ENCODE data around the gene NR2C2AP. TPM values are rescaled to one million over a fixed set of nuclear protein-coding genes. Genes with fewer than 3 reads are reported as not detected.

NR2C2AP gene
- polyA plus RNA-seq (2011; rRNA removed) = 10.0 and 12.1 TPM in 2 replicates
- polyA minus RNA-seq (2011; rRNA and poly(A)+ RNA removed) = 2.3 and 6.6 TPM in 2 replicates

GRCh38 chr19:19203012-19203856, at the start of gene NR2C2AP:
Gene NR2C2AP (minus strand): TSS chr19:19203414. CDS start chr19:19203060, 354 bp downstream.
- Histone ChIP-seq H3K4me3 (ENCODE audit: low read depth, low read length) (peak within 1 kb of the TSS; percentile 55), H3K27me3 (ENCODE audit: control insufficient read depth, insufficient read depth, low read length) (no peaks in the 10 kb centered on the region), H3K36me3 (ENCODE audit: control insufficient read depth, insufficient read depth, low read length) (peaks cover 11% of the 10 kb centered on the region)
- TF ChIP-seq CTCF (IDR thresholded peaks at IDR 0.05; ENCODE audit: insufficient read depth, low read depth, low read length) = no peak
- ChIA-PET POLR2A (interaction anchor here (0.7 to 1.0 kb wide), 2 partner anchors 26 to 53 kb away, joined by 3 to 5 read pairs; no protein-coding TSS in a partner anchor), CTCF (interaction anchor here (0.8 to 1.9 kb wide), 3 partner anchors 10 to 29 kb away, joined by 3 to 5 read pairs (median 4); no protein-coding TSS in a partner anchor)
- peak; percentile 63 for DNase-seq (ENCODE audit: low read depth)

GRCh38 chr19:19250196-19250801, 47.1 kb upstream of the NR2C2AP start:
- POLR2A ChIA-PET = no interaction called here
- Histone ChIP-seq H3K36me3 (ENCODE audit: control insufficient read depth, insufficient read depth, low read length) (no peaks in the 10 kb centered on the region), H3K4me3 (ENCODE audit: low read depth, low read length) (no peak overlapping the region), H3K27me3 (ENCODE audit: control insufficient read depth, insufficient read depth, low read length) (peaks cover 6% of the 10 kb centered on the region)
- CTCF ChIA-PET = no interaction called here
- no peak for DNase-seq (ENCODE audit: low read depth)
- no peak for TF ChIP-seq CTCF (IDR thresholded peaks at IDR 0.05; ENCODE audit: insufficient read depth, low read depth, low read length)

- Histone ChIP-seq H3K27me3 (ENCODE audit: control insufficient read depth, insufficient read depth, low read length) (no peaks in the 10 kb centered on the region), H3K4me3 (ENCODE audit: low read depth, low read length) (no peak overlapping the region), H3K36me3 (ENCODE audit: control insufficient read depth, insufficient read depth, low read length) (no peaks in the 10 kb centered on the region)
- CTCF ChIA-PET = no interaction called here
- TF ChIP-seq CTCF (IDR thresholded peaks at IDR 0.05; ENCODE audit: insufficient read depth, low read depth, low read length) = no peak
- no peak for DNase-seq (ENCODE audit: low read depth)
- POLR2A ChIA-PET = no interaction called here
These were observed 37.3 kb upstream of the NR2C2AP start for GRCh38 chr19:19240476-19240875.

GRCh38 chr19:19239675-19240074, 36.5 kb upstream of the NR2C2AP start:
- CTCF ChIA-PET = no interaction called here
- Histone ChIP-seq H3K27me3 (ENCODE audit: control insufficient read depth, insufficient read depth, low read length) (no peaks in the 10 kb centered on the region), H3K36me3 (ENCODE audit: control insufficient read depth, insufficient read depth, low read length) (no peaks in the 10 kb centered on the region), H3K4me3 (ENCODE audit: low read depth, low read length) (no peak overlapping the region)
- DNase-seq (ENCODE audit: low read depth) = no peak
- no peak for TF ChIP-seq CTCF (IDR thresholded peaks at IDR 0.05; ENCODE audit: insufficient read depth, low read depth, low read length)
- POLR2A ChIA-PET = no interaction called here

- TF ChIP-seq CTCF (IDR thresholded peaks at IDR 0.05; ENCODE audit: insufficient read depth, low read depth, low read length) = no peak
- Histone ChIP-seq H3K4me3 (ENCODE audit: low read depth, low read length) (no peak overlapping the region), H3K27me3 (ENCODE audit: control insufficient read depth, insufficient read depth, low read length) (no peaks in the 10 kb centered on the region), H3K36me3 (ENCODE audit: control insufficient read depth, insufficient read depth, low read length) (no peaks in the 10 kb centered on the region)
- POLR2A ChIA-PET = no interaction called here
- CTCF ChIA-PET = no interaction called here
- no peak for DNase-seq (ENCODE audit: low read depth)
These were observed 35.1 kb upstream of the NR2C2AP start for GRCh38 chr19:19238126-19238894.

Measured in BJ (cell line).